Ectodermal cell (in vitro differentiated cells): ENCODE measurements around the gene TDRD15.
"Not testable (repeated sequence)": the region's sequence is repeated elsewhere in the genome, so short reads cannot be mapped to it uniquely, and the experiment has no call there.

Experiments
- H3K27ac ChIP-seq: 2 replicates; pipeline ENCODE4 v1.7.0; 2013; ENCODE audit warnings: mild to moderate bottlenecking, low read depth, low read length; ENCODE audit not compliant: insufficient read depth, poor library complexity, severe bottlenecking
- H3K27me3 ChIP-seq: 2 replicates; pipeline ENCODE4 v1.7.0; 2013; ENCODE audit warnings: mild to moderate bottlenecking, low read length; ENCODE audit not compliant: insufficient read depth, control insufficient read depth, poor library complexity, severe bottlenecking
- H3K36me3 ChIP-seq: one replicate; pipeline ENCODE4 v1.7.0; 2013; ENCODE audit warnings: low read length; ENCODE audit not compliant: control insufficient read depth, insufficient read depth
- H3K4me1 ChIP-seq: one replicate; pipeline ENCODE4 v1.7.0; 2013; ENCODE audit warnings: low read length; ENCODE audit not compliant: control insufficient read depth, insufficient read depth
- H3K4me3 ChIP-seq: 2 replicates; pipeline ENCODE4 v1.7.0; 2013; ENCODE audit warnings: low read depth, low read length, control low read depth; ENCODE audit not compliant: insufficient read depth
- H3K9me3 ChIP-seq: 2 replicates; pipeline ENCODE4 v1.7.0; 2013; ENCODE audit warnings: mild to moderate bottlenecking, low read length, moderate library complexity; ENCODE audit not compliant: control insufficient read depth
- WGBS, 2 experiments: methylation state at CpG; one replicate each; pipeline ENCODE4 v1.1.7; 2013; ENCODE audit warnings: missing lambda C conversion rate in 2 of 2; 5-methylcytosine and 5-hydroxymethylcytosine counted together

Gene TDRD15

GRCh38 chr2:21142149-21142548 lies 18.4 kb downstream of the TDRD15 start:
- 90 to 94% methylated on average over 1 of the region's 2 CpGs for WGBS, 2 experiments
- Histone ChIP-seq H3K9me3 (no peaks in the 10 kb centered on the region), H3K4me1 (no peaks in the 10 kb centered on the region), H3K4me3 (no peak overlapping the region), H3K27me3 (no peaks in the 10 kb centered on the region), H3K27ac (no peak overlapping the region), H3K36me3 (no peaks in the 10 kb centered on the region)

GRCh38 chr2:21146638-21147037 lies 22.9 kb downstream of the TDRD15 start:
- H3K27me3 ChIP-seq = no peaks in the 10 kb centered on the region
- H3K27ac ChIP-seq = no peak overlapping the region
- H3K9me3 ChIP-seq = no peaks in the 10 kb centered on the region
- no peaks in the 10 kb centered on the region for H3K4me1 ChIP-seq
- WGBS, 2 experiments = 97 to 100% methylated on average over 2 of the region's 2 CpGs
- H3K36me3 ChIP-seq = no peaks in the 10 kb centered on the region
- H3K4me3 ChIP-seq = no peak overlapping the region

DNA sequence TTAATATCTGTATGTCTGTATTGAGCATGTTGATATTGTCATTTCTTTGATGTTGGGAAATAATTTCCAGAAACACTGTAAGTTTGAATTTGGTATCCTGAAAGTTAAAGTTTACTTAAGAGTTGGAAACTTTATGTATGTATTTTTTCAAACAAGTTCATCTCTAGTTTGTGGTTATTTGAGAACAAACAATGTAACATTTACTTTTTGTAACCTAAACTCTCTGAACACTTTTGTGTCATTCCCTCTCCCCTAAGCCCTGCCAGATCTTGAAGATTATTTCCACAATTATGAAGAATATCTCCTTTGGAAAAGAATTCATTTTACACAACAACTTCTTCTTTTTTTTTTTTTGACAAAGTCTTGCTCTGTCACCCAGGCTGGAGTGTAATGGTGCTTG lies 24.9 kb downstream of the TDRD15 start:
- no peak overlapping the region for H3K27ac ChIP-seq
- no peaks in the 10 kb centered on the region for H3K27me3 ChIP-seq
- no peaks in the 10 kb centered on the region for H3K4me1 ChIP-seq
- no peak overlapping the region for H3K4me3 ChIP-seq
- H3K9me3 ChIP-seq = no peaks in the 10 kb centered on the region
- no peaks in the 10 kb centered on the region for H3K36me3 ChIP-seq

GRCh38 chr2:21151234-21151633 lies 27.5 kb downstream of the TDRD15 start:
- not testable (repeated sequence) for H3K4me1 ChIP-seq, H3K4me3 ChIP-seq, H3K27ac ChIP-seq, H3K9me3 ChIP-seq, H3K27me3 ChIP-seq, H3K36me3 ChIP-seq
- 50 to 71% methylated on average over 1 to 2 of the region's 2 CpGs for WGBS, 2 experiments

DNA sequence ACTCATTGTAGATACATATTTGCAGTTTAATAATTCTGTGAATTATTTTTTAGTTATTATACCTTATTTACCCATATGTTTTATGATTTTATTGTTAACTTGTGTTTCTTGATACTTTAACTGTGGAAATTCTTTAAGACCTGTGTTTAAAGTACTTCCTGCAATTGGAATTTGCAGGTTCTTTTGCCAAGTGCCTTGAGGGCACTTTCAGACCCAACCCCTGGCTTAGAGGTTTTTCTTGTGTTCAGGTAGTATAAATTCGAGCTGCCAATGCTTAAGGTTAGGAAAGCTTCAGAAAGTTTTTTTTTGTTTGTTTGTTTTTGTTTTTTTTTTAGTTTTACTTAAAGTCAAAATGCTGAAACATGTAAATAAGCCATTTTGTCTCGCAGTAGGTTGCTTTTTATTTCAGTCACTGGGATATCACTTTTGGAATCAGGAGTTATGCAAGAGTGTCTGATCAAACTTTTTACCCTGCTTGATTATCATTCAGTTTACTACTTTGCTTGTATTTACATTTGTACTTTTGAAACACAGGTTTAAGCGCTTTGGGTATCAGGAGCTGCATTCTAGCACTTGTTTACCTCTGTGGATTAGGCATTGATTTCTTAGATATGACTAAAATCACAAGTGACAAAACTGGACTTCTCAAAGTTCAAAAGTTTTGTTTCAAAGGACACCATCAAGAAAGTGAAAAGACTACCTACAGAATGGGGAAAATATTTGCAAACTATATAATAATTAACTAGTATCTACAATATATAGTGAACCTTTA lies 31.8 kb downstream of the TDRD15 start:
- no peaks in the 10 kb centered on the region for H3K27me3 ChIP-seq
- 54 to 55% methylated on average over 3 of the region's 3 CpGs for WGBS, 2 experiments

DNA sequence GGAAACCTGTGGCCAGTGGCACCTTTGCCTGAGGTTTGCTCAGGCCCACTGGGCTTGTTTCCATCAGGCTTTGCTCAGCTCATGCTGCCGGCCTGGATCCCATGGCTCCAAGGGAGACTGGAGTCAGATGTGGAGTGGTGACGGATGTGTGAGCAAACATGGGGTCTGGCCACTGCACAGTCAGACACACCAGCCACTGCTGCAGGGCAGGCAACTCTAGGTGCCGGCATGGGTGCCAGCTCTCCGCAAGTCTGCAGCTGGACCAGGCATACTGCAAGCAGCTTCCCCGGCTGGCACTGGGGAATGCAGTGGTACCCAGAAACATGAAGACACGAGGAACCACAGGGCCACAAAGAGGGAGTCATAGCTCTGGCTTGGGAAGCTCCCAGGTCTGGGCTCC lies 37.4 kb downstream of the TDRD15 start:
- Histone ChIP-seq H3K27ac (no peak overlapping the region), H3K27me3 (no peaks in the 10 kb centered on the region), H3K4me3 (no peak overlapping the region), H3K4me1 (no peaks in the 10 kb centered on the region), H3K36me3 (no peaks in the 10 kb centered on the region), H3K9me3 (no peaks in the 10 kb centered on the region)
- WGBS, 2 experiments = 93 to 94% methylated on average over 6 of the region's 6 CpGs

More for the DNA sequence above, 31.8 kb downstream of the TDRD15 start:
- Histone ChIP-seq H3K27ac (no peak overlapping the region), H3K4me1 (no peaks in the 10 kb centered on the region), H3K36me3 (no peaks in the 10 kb centered on the region), H3K9me3 (no peaks in the 10 kb centered on the region), H3K4me3 (no peak overlapping the region)

DNA sequence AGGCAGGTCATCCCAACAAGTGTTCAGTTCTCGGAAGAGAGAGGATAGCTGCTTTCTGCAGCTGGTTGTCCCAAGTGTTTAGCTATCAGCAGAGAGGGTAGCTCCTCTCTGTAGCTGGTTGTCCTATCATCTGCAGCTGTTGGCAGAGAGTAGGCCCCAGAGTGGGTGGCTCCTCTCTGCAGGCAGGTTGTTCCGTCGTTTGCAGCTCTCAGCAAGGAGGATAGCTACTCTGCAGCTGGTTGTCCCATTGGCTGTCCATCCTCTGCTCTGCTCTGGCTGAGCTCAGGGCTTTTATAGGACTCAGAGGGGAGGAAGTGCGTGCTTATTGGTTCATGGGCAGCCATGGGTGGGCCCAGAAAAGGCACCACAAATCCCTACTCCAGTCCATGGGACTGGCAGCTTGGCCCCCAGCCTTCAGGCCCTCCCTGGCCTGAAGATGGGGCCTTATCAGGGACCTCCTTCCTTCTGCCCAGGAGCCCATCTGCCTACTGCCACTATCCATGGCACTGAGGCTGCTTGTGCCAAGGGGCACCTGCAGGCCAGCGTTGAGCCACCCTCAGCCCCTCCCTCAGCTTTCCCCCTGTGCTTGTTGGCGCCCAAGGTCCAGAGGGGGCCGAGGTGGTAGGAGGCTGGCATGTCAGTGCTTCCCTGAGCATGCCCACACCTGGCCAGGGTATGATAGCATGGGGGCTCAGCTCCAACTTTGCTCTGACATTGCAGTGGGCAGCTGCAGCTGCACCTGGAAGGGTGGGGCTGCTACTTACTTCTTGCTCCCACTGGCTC lies 38.3 kb downstream of the TDRD15 start:
- Histone ChIP-seq H3K27ac (no peak overlapping the region), H3K9me3 (no peaks in the 10 kb centered on the region), H3K36me3 (no peaks in the 10 kb centered on the region), H3K4me1 (no peaks in the 10 kb centered on the region), H3K4me3 (no peak overlapping the region), H3K27me3 (no peaks in the 10 kb centered on the region)
- WGBS, 2 experiments = 90 to 92% methylated on average over 7 of the region's 7 CpGs

- H3K9me3 ChIP-seq = no peaks in the 10 kb centered on the region
- H3K27me3 ChIP-seq = no peaks in the 10 kb centered on the region
- H3K36me3 ChIP-seq = no peaks in the 10 kb centered on the region
- 75 to 78% methylated on average over 5 of the region's 5 CpGs for WGBS, 2 experiments
- H3K27ac ChIP-seq = no peak overlapping the region
- no peak overlapping the region for H3K4me3 ChIP-seq
- H3K4me1 ChIP-seq = no peaks in the 10 kb centered on the region
These were observed 38.8 kb downstream of the TDRD15 start for GRCh38 chr2:21162615-21162878.

DNA sequence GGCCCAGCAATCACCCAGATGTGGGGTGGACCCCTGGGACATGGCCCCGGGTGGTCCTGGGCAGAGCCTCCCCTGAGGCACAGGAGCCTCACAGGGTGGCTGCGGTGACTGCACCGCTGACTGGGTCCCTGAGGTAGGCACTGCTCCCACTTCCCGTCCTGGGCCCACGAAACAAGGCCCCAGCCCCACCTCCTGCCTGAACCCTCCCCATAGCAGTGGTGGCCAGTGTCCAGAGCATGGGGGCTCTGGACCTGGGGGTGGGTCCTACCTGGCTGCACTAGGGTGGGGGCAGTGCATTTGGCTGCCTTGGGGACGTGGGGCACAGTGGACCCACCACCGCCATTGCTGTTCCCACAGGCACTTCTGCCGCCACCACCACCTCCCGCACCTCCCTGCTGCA lies 39.4 kb downstream of the TDRD15 start:
- Histone ChIP-seq H3K27me3 (no peaks in the 10 kb centered on the region), H3K4me3 (no peak overlapping the region), H3K36me3 (no peaks in the 10 kb centered on the region), H3K27ac (no peak overlapping the region), H3K4me1 (no peaks in the 10 kb centered on the region), H3K9me3 (no peaks in the 10 kb centered on the region)
- 96 to 97% methylated on average over 9 of the region's 9 CpGs for WGBS, 2 experiments

DNA sequence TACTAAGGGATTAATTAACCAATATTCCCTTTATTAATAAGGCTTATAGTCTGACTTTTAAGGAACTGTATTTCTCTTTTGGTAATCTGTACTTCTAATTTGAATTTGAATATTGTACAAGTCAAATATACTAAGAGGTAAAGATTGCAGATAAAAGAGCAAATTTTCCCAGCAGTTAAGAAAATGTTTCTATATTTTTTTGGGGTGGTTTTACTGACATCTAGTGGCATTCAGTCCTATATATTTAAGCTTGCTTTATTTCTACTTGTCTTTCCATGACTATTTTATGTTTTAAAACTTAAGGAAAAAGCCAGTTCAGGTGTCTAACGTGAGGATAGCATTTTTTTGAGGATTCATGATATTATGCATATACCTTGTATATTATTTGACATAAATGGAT lies 41.6 kb downstream of the TDRD15 start:
- Histone ChIP-seq H3K36me3 (no peaks in the 10 kb centered on the region), H3K4me3 (no peak overlapping the region), H3K27ac (no peak overlapping the region), H3K9me3 (no peaks in the 10 kb centered on the region), H3K4me1 (no peaks in the 10 kb centered on the region), H3K27me3 (no peaks in the 10 kb centered on the region)
- WGBS, 2 experiments = no CpG with 5 or more reads among the region's 1 CpG
